Fibroblast of skin of left quadriceps (primary cell): ENCODE data around the gene RCOR2.

Experiments used
- DNase-seq, 2 experiments: peaks; one replicate each; pipeline ENCODE4 v3.0.0-alpha.2; 2013; ENCODE audit warnings: low read depth in 2 of 2

The RCOR2 gene

GRCh38 chr11:63907063-63907462 lies 9.9 kb downstream of the RCOR2 start:
- no peak for DNase-seq

- no peak for DNase-seq
Measured at GRCh38 chr11:63906585-63906984, 10.4 kb downstream of the RCOR2 start.

GRCh38 chr11:63906087-63906486 lies 10.9 kb downstream of the RCOR2 start:
- no peak for DNase-seq

GRCh38 chr11:63905179-63905578 lies 11.8 kb downstream of the RCOR2 start:
- DNase-seq: no peak

- no peak for DNase-seq
Measured at GRCh38 chr11:63904743-63905142, 12.2 kb downstream of the RCOR2 start.

- DNase-seq: no peak
Measured at GRCh38 chr11:63903884-63904283, 13.1 kb downstream of the RCOR2 start.

- DNase-seq: no peak
Measured at GRCh38 chr11:63901660-63902059, 15.3 kb downstream of the RCOR2 start.

GRCh38 chr11:63897459-63898146 lies 19.4 kb downstream of the RCOR2 start:
- no peak for DNase-seq

- DNase-seq: no peak
Measured at GRCh38 chr11:63896071-63896470, 20.9 kb downstream of the RCOR2 start.

- DNase-seq: no peak
Measured at GRCh38 chr11:63893355-63893754, 23.6 kb downstream of the RCOR2 start.

- DNase-seq: no peak
Measured at GRCh38 chr11:63892228-63892627, 24.7 kb downstream of the RCOR2 start.

GRCh38 chr11:63890368-63890767 lies 26.6 kb downstream of the RCOR2 start:
- DNase-seq: no peak

GRCh38 chr11:63889344-63889743 lies 27.6 kb downstream of the RCOR2 start:
- DNase-seq: no peak

- no peak for DNase-seq
Measured at GRCh38 chr11:63888170-63889086, 28.5 kb downstream of the RCOR2 start.

GRCh38 chr11:63887386-63887999 lies 29.5 kb downstream of the RCOR2 start:
- no peak for DNase-seq

GRCh38 chr11:63884196-63884932 lies 32.6 kb downstream of the RCOR2 start:
- no peak for DNase-seq

GRCh38 chr11:63883791-63884190 lies 33.2 kb downstream of the RCOR2 start:
- no peak for DNase-seq

GRCh38 chr11:63882555-63883242 lies 34.3 kb downstream of the RCOR2 start:
- DNase-seq: no peak

- DNase-seq: no peak
Measured at GRCh38 chr11:63880403-63880790, 36.6 kb downstream of the RCOR2 start.

- peak; percentile 42 for DNase-seq
Measured at GRCh38 chr11:63879598-63880402, 37.2 kb downstream of the RCOR2 start.
